Retinal pigment epithelial cell (primary cell): ENCODE data around the gene PEX13.

Experiments
- DNase-seq: peaks from one replicate; pipeline ENCODE4 v3.0.0-alpha.2; 2010; ENCODE audit warnings: low read depth
- H3K4me3 ChIP-seq: 2 replicates; pipeline ENCODE4 v1.5.1; 2011; ENCODE audit warnings: mild to moderate bottlenecking, low read length, control low read depth, moderate library complexity
- CTCF ChIP-seq: conservative IDR thresholded peaks from 2 replicates; pipeline ENCODE4 v1.5.1; 2011; ENCODE audit warnings: low read depth, low read length, control low read depth, inconsistent platforms

PEX13 gene, protein sequence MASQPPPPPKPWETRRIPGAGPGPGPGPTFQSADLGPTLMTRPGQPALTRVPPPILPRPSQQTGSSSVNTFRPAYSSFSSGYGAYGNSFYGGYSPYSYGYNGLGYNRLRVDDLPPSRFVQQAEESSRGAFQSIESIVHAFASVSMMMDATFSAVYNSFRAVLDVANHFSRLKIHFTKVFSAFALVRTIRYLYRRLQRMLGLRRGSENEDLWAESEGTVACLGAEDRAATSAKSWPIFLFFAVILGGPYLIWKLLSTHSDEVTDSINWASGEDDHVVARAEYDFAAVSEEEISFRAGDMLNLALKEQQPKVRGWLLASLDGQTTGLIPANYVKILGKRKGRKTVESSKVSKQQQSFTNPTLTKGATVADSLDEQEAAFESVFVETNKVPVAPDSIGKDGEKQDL

GRCh38 chr2:61017556-61018317, at the start of gene PEX13, which contains the start of gene PUS10:
PEX13 (plus strand) TSS chr2:61017720; CDS start chr2:61017760, 40 bp downstream.
PUS10 (minus strand) TSS chr2:61018255; CDS start chr2:61011890, 6,365 bp downstream.
- H3K4me3 ChIP-seq, result peak within 1 kb of the TSS; percentile 99
- DNase-seq, result no peak

DNA sequence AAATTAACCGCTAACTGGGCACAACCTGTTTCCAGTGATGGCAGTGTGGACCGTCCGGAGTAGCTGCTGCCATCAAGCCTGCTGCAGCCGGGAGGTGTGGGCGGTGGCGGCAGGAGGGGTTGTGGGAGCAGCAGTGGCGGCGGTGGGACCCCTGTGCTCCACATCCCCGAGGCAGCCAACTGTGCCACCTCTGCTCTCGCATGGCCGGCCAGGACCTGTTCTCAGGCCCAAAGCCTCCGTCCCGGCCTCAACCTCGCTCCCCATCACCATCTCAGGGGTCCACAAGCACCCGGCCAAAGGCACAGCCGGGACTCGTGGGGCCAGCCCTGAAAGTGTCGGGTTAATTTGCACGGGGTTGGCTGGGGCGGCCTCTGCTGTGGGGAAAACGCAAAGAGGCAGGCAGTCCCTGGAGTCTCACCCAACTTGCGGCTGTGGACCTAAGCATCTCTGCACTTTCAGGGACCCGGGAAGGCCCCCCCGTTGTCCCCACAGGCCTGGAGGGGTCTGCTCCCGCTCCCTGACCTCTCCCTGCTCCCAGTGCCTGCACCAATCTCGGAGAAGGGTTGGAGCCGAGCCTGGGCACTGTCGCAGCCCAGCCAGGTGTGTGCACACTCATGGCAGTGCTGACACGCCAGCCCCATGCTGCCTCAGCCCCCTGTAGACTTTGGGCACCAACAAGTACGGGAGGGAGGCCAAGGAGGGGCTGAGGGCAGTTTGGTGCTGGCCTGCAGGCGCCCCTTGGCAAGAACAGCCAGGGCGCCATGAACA, 44.4 kb upstream of the PEX13 start:
- no peak for TF ChIP-seq CTCF
- H3K4me3 ChIP-seq, result no peak overlapping the region
- no peak for DNase-seq

More at GRCh38 chr2:61017556-61018317, at the start of gene PEX13, which contains the start of gene PUS10:
- TF ChIP-seq CTCF, result no peak

DNA sequence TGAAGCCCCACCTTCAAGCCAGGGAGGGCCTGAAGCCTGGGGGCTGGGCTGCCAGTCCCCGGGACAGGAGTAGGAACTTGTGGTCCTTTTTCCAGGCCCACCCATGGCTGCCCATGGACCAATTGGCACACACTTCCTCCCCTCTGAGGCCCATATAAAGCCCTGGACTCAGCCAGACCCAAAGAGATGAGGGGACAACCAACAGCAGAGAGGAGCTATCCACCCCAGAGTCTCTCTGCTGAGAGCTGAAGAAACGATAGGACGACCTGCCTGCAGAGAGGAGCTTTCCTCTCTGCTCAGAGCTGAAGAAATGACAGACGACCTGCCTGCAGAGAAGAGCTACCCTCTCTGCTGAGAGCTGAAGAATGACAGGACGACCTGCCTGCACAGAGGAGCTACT, 43.8 kb upstream of the PEX13 start:
- no peak for TF ChIP-seq CTCF
- DNase-seq, result no peak
- no peak overlapping the region for H3K4me3 ChIP-seq

GRCh38 chr2:60974652-60975051, 42.9 kb upstream of the PEX13 start:
- no peak overlapping the region for H3K4me3 ChIP-seq
- DNase-seq, result no peak
- no peak for TF ChIP-seq CTCF

DNA sequence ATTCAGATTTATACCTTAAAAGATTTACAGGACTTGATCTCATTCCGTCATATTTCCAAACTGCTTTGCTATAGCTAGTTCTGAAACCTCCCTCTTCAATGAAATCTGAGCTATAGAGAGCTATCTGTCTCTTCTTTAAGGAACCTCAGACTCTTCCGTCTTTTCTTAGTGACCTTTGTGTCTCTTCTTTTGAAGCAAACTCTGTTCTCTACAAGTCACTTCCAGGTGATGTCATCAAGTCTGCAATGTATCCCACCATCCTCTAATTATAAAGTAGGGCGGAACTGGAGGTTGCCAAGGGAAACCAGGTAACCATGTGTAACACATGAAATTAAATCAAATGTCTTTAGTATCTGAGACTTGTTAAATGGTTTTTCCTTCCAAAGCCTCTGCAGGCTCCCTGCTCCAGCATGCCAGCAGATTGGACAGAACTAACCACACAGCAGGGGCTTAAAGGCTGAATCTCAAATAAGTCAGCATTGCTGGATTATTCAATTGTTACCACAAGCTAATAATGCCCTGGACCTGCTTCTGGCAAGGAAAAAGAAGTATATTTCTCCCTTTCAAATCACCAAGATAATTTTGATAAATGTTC, 41.2 kb upstream of the PEX13 start:
- no peak for TF ChIP-seq CTCF
- no peak overlapping the region for H3K4me3 ChIP-seq
- no peak for DNase-seq

DNA sequence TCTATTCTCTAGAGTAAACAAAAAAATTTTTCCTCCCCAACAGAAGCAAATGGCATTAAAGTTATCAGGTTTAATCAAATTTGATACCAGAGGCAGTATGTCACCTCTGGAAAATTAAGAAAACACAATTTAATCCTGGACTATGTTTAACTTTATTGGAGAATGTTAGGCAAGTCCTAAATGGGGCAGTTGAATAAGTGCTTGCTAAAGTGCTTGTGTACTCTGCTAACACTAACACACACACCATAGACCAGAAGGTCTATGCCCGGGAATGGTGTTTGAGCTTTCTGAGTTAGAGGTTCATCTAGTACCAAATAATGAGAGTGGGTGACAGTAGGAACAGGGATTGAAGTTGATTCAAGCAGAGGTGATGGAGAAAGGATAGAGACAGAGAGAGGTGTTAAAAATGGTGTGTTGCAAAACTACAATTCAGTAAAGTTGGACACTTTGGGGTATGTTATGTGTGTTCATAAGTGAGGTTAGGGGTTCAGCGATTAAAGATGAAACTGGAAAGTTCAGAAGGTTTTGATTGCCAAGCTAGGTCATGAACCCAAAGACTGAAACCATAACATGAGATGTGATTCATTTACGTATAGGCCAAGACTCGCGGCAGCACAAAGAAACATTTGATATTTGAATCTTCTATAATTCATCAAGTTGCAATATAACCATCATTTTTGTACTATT, 40.5 kb upstream of the PEX13 start:
- TF ChIP-seq CTCF, result no peak
- H3K4me3 ChIP-seq, result no peak overlapping the region
- no peak for DNase-seq
